Prostate gland (tissue), 2 donors: Measurements from ENCODE around the gene YTHDF1.

Experiments
- CTCF ChIP-seq, 4 experiments: fragments of 200-600 bp in 2 of 4; fragments of 450-650 bp in 2 of 4; sonication (generic) in 2 of 4; IDR thresholded peaks; 1 replicate in 3 of 4; 2 replicates in 1 of 4; pipeline ENCODE4 v1.5.1; 2016 to 2019; ENCODE audit warnings: antibody characterized with exemption in 4 of 4, mild to moderate bottlenecking in 2 of 4, moderate library complexity in 2 of 4
- POLR2A ChIP-seq: fragments of 450-650 bp; IDR thresholded peaks from one replicate; pipeline ENCODE4 v1.6.1; 2016; ENCODE audit warnings: antibody characterized with exemption, mild to moderate bottlenecking
- POLR2AphosphoS5 ChIP-seq: sonication (generic); formaldehyde crosslinking; IDR thresholded peaks from one replicate; pipeline ENCODE4 v1.6.1; 2017; ENCODE audit warnings: antibody characterized with exemption

- TF ChIP-seq CTCF (IDR thresholded peaks at IDR 0.05) (no peak), POLR2A (no peak), POLR2AphosphoS5 (no peak)
These were observed 38.3 kb upstream of the YTHDF1 start, which contains the start of gene NKAIN4 for GRCh38 chr20:63254232-63254605.
